PC-9 (cell line): Measurements from ENCODE around the gene MACROD2. TPM values are rescaled to one million over a fixed set of nuclear protein-coding genes. Genes with fewer than 3 reads are reported as not detected.

Source experiments
- BruUV-seq: library from RNA; stranded (reverse); fragments of 400-500 nt; replicated peaks from 2 replicates; lab custom pipeline; 2021; lab: Mats Ljungman, UMichigan
- CTCF ChIA-PET: fragments of 300-600 bp; sonication (Branson Sonifier 250); formaldehyde crosslinking; loops from one replicate; lab custom pipeline; 2022; ENCODE audit warnings: antibody characterized with exemption; lab: Charles Lee
- POLR2A ChIA-PET: fragments of 300-600 bp; sonication (Branson Sonifier 250); formaldehyde crosslinking; loops from one replicate; lab custom pipeline; 2022; ENCODE audit warnings: antibody characterized with exemption; ENCODE audit not compliant: unreplicated experiment; lab: Charles Lee
- DNase-seq, 2 experiments: peaks; one replicate each; pipeline versions ENCODE4 v3.0.0 to v3.0.0-alpha.2; 2015 to 2022; ENCODE audit warnings: mixed read lengths in 1 of 2
- H2AFZ ChIP-seq: fragments of 200-600 bp; sonication (generic); 2 replicates; pipeline ENCODE4 v1.8.1; 2017; ENCODE audit warnings: antibody characterized with exemption
- H3F3A ChIP-seq: fragments of 200-600 bp; sonication (generic); 2 replicates; pipeline ENCODE4 v1.8.1; 2017; ENCODE audit warnings: antibody characterized with exemption, mild to moderate bottlenecking, low read depth; ENCODE audit not compliant: insufficient read depth
- H3K27ac ChIP-seq: fragments of 200-600 bp; sonication (generic); 2 replicates; pipeline ENCODE4 v1.6.1; 2016; ENCODE audit warnings: mixed run types
- H3K27me3 ChIP-seq: fragments of 200-600 bp; sonication (generic); 2 replicates; pipeline ENCODE4 v1.6.1; 2016; ENCODE audit warnings: low read depth, mixed run types; ENCODE audit not compliant: insufficient read depth
- H3K36me3 ChIP-seq: fragments of 200-600 bp; sonication (generic); 2 replicates; pipeline ENCODE4 v1.6.1; 2016; ENCODE audit warnings: low read depth, mixed run types
- H3K4me1 ChIP-seq: fragments of 200-600 bp; sonication (generic); replicated peaks from 2 replicates; pipeline ENCODE4 v1.6.1; 2016; ENCODE audit warnings: mixed run types; ENCODE audit not compliant: insufficient read depth
- H3K4me2 ChIP-seq: fragments of 200-600 bp; sonication (generic); 2 replicates; pipeline ENCODE4 v1.6.1; 2017; ENCODE audit warnings: mixed run types
- H3K4me3 ChIP-seq: fragments of 200-600 bp; sonication (generic); 2 replicates; pipeline ENCODE4 v1.6.1; 2016; ENCODE audit warnings: mixed run types
- H3K79me2 ChIP-seq: fragments of 200-600 bp; sonication (generic); 2 replicates; pipeline ENCODE4 v1.6.1; 2017; ENCODE audit warnings: low read depth, mixed run types
- H3K9me2 ChIP-seq: fragments of 200-600 bp; sonication (generic); 2 replicates; pipeline ENCODE4 v1.8.1; 2017; ENCODE audit warnings: mild to moderate bottlenecking; ENCODE audit not compliant: insufficient read depth
- H3K9me3 ChIP-seq: fragments of 200-600 bp; sonication (generic); 2 replicates; pipeline ENCODE4 v1.8.1; 2016; ENCODE audit warnings: low read depth; ENCODE audit not compliant: insufficient read depth
- H4K20me1 ChIP-seq: fragments of 200-600 bp; sonication (generic); 2 replicates; pipeline ENCODE4 v1.8.1; 2017; ENCODE audit not compliant: insufficient read depth
- EZH2 ChIP-seq: fragments of 200-600 bp; sonication (generic); IDR thresholded peaks from 2 replicates; pipeline ENCODE4 v1.8.0; 2017; ENCODE audit warnings: antibody characterized with exemption, low read depth
- intact Hi-C: fragments of 100-400 bp; cut with micrococcal nuclease; formaldehyde crosslinking; loops from one replicate; pipeline ENCODE4 v1.10.0; 2022; ENCODE audit not compliant: unreplicated experiment
- total RNA-seq: library from RNA; stranded (reverse); gene quantifications from 2 replicates; pipeline ENCODE4 v1.2.3, GENCODE V29; 2021
- TF ChIP-seq, protein P1 (sequence below): fragments of 200-600 bp; sonication (generic); conservative IDR thresholded peaks from 2 replicates; pipeline ENCODE4 v1.6.1; 2017; ENCODE audit warnings: mixed run types, antibody characterized with exemption, mild to moderate bottlenecking, moderate library complexity

MACROD2 gene
- total RNA-seq, 1 experiment from 2014 or later = 11.4 TPM

DNA sequence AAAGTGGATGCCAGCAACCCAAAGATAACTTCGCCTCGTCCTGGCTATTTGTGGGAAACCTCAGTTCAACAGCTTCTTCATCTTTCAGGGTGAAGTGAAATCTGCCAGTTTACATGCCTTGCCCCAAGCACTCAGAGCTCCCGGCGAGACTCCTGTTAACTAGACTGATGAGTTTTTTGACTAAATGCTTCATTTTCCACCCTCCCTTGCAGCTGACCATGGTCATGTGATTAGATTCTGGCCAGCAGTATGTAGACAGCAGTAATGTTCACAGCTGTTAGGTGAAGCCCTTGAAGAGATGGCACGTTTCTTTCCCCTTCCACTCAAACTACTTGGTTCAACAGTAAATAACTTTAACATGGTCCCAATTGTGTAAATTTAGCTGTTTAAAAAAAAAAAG is 1060.9 kb downstream of the MACROD2 start:
- Histone ChIP-seq H3K36me3 (no peaks in the 10 kb centered on the region), H3K27ac (no peak overlapping the region), H3K4me1 (peaks cover 10% of the 10 kb centered on the region), H3K27me3 (no peaks in the 10 kb centered on the region), H3K9me2 (no peaks in the 10 kb centered on the region), H4K20me1 (no peaks in the 10 kb centered on the region), H3K79me2 (no peaks in the 10 kb centered on the region), H3K4me2 (no peak overlapping the region), H2AFZ (no peak overlapping the region), H3F3A (no peaks in the 10 kb centered on the region), H3K4me3 (no peak overlapping the region), H3K9me3 (no peaks in the 10 kb centered on the region)
- ChIA-PET POLR2A (no interaction called here), CTCF (no interaction called here)
- intact Hi-C loops = no loop called here
- DNase-seq = no peak
- TF ChIP-seq EZH2 = no peak
- BruUV-seq = no TSS peak

DNA sequence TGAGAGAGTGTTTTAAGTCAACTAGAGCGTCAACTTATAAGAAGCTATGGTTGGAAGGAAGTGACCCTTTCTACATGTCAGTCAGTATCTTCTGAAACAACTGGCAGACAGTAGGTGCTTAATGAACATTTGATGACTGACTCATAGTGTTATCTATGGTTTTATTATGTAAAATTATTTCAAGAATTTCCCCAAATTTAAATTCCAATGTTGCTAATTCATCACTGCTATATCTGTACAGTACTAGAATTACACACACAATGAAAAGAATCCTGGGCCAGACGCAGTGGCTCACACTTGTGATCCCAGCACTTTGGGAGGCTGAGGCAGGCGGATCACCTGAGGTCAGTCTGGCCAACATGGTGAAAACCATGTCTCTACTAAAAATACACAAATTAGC is 1063.5 kb downstream of the MACROD2 start:
- Histone ChIP-seq H3K4me1 (peaks cover 27% of the 10 kb centered on the region), H3K27me3 (no peaks in the 10 kb centered on the region), H3F3A (no peaks in the 10 kb centered on the region)

DNA sequence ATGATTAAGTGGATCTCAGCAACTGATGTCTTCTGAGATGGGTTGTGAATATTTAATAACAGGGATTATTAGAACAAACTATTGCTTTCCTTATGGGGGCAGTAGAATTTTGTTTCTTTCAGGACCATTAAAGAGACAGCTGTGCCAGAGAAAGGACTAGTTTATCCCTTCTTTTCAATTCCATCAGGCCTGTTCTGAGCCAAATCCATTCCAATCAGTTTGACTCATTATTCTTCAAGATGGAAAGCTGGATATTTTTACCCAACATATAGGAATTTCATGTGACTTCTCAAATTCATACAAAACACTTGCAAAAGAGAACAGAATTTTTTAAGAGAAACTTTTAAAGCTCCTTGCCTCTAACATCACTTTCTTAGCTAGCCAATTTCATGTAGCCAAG is 1064.1 kb downstream of the MACROD2 start:
- no TSS peak for BruUV-seq
- no peak overlapping the region for H3K27ac ChIP-seq
- H3K9me3 ChIP-seq = no peaks in the 10 kb centered on the region
- TF ChIP-seq, protein P1, sequence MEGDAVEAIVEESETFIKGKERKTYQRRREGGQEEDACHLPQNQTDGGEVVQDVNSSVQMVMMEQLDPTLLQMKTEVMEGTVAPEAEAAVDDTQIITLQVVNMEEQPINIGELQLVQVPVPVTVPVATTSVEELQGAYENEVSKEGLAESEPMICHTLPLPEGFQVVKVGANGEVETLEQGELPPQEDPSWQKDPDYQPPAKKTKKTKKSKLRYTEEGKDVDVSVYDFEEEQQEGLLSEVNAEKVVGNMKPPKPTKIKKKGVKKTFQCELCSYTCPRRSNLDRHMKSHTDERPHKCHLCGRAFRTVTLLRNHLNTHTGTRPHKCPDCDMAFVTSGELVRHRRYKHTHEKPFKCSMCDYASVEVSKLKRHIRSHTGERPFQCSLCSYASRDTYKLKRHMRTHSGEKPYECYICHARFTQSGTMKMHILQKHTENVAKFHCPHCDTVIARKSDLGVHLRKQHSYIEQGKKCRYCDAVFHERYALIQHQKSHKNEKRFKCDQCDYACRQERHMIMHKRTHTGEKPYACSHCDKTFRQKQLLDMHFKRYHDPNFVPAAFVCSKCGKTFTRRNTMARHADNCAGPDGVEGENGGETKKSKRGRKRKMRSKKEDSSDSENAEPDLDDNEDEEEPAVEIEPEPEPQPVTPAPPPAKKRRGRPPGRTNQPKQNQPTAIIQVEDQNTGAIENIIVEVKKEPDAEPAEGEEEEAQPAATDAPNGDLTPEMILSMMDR = no peak
- TF ChIP-seq EZH2 = no peak
- intact Hi-C loops = no loop called here
- DNase-seq = no peak
- H3K4me2 ChIP-seq = no peak overlapping the region
- CTCF ChIA-PET = no interaction called here
- H3K79me2 ChIP-seq = no peaks in the 10 kb centered on the region
- H2AFZ ChIP-seq = no peak overlapping the region
- no peaks in the 10 kb centered on the region for H3K36me3 ChIP-seq
- POLR2A ChIA-PET = no interaction called here
- H3F3A ChIP-seq = no peaks in the 10 kb centered on the region
- no peak overlapping the region for H3K4me3 ChIP-seq
- H3K9me2 ChIP-seq = no peaks in the 10 kb centered on the region
- no peaks in the 10 kb centered on the region for H3K27me3 ChIP-seq
- peaks cover 27% of the 10 kb centered on the region for H3K4me1 ChIP-seq
- H4K20me1 ChIP-seq = no peaks in the 10 kb centered on the region

More for the DNA sequence above, 1063.5 kb downstream of the MACROD2 start:
- Histone ChIP-seq H3K9me2 (no peaks in the 10 kb centered on the region), H3K9me3 (no peaks in the 10 kb centered on the region), H3K4me2 (no peak overlapping the region), H4K20me1 (no peaks in the 10 kb centered on the region), H2AFZ (no peak overlapping the region), H3K4me3 (no peak overlapping the region), H3K79me2 (no peaks in the 10 kb centered on the region), H3K27ac (no peak overlapping the region), H3K36me3 (no peaks in the 10 kb centered on the region)
- ChIA-PET CTCF (no interaction called here), POLR2A (no interaction called here)
- BruUV-seq = no TSS peak
- DNase-seq = no peak
- intact Hi-C loops = no loop called here
- TF ChIP-seq EZH2 = no peak
- TF ChIP-seq, protein P1 = no peak
